SK-N-SH (cell line): Measurements from ENCODE around the gene NPAS1. TPM values are rescaled to one million over a fixed set of nuclear protein-coding genes. Genes with fewer than 3 reads are reported as not detected.

Experiments
- CTCF ChIA-PET: fragments of 300-600, 350-600 bp; formaldehyde crosslinking; extraction: SDS; loops from one replicate; lab custom pipeline; 2021; lab: Yijun Ruan, JAX
- POLR2A ChIA-PET: fragments of 350-600 bp; sonication (Branson Sonifier 250); formaldehyde crosslinking; extraction: SDS; loops from one replicate; lab custom pipeline; 2020; ENCODE audit warnings: antibody characterized with exemption, inconsistent platforms; lab: Yijun Ruan, JAX
- DNase-seq: peaks from one replicate; pipeline ENCODE4 v3.0.0; 2012
- H2AFZ ChIP-seq: fragments of 200-600 bp; sonication (generic); 2 replicates; pipeline ENCODE4 v1.8.1; 2016; ENCODE audit warnings: antibody characterized with exemption, mild to moderate bottlenecking, low read depth
- H3F3A ChIP-seq: fragments of 200-600 bp; sonication (generic); replicated peaks from 2 replicates; pipeline ENCODE3; 2016; ENCODE audit warnings: antibody characterized with exemption, mild to moderate bottlenecking; ENCODE audit not compliant: insufficient read depth
- H3K27ac ChIP-seq, 2 experiments: fragments of 200-500 bp in 1 of 2; fragments of 200-600 bp in 1 of 2; sonication (Bioruptor generic) in 1 of 2; sonication (generic), shearing (Covaris generic) in 1 of 2; 2 replicates each; pipeline versions ENCODE4 v1.5.1 to v1.6.1; 2014 to 2016; ENCODE audit warnings: low read depth in 2 of 2, inconsistent platforms in 1 of 2, low read length in 1 of 2, mild to moderate bottlenecking in 1 of 2, mixed read lengths in 1 of 2
- H3K27me3 ChIP-seq: fragments of 200-600 bp; sonication (generic), shearing (Covaris generic); 2 replicates; pipeline ENCODE4 v1.6.1; 2016; ENCODE audit warnings: mixed run types; ENCODE audit not compliant: insufficient read depth
- H3K36me3 ChIP-seq, 2 experiments: fragments of 200-500 bp in 1 of 2; fragments of 200-600 bp in 1 of 2; sonication (Bioruptor generic) in 1 of 2; sonication (generic) in 1 of 2; replicated peaks in 1 of 2; 2 replicates each; pipeline versions ENCODE3 to v1.5.1; 2014 to 2016; ENCODE audit warnings: low read length in 1 of 2, mild to moderate bottlenecking in 1 of 2; ENCODE audit not compliant: insufficient read depth in 2 of 2, control insufficient read depth in 1 of 2
- H3K4me1 ChIP-seq, 2 experiments: fragments of 200-500 bp in 1 of 2; fragments of 200-600 bp in 1 of 2; sonication (Bioruptor generic) in 1 of 2; sonication (generic), shearing (Covaris generic) in 1 of 2; 2 replicates each; pipeline versions ENCODE4 v1.5.1 to v1.6.1; 2014 to 2016; ENCODE audit warnings: low read depth in 1 of 2, low read length in 1 of 2, mixed run types in 1 of 2; ENCODE audit not compliant: insufficient read depth in 2 of 2, control insufficient read depth in 1 of 2
- H3K4me2 ChIP-seq: fragments of 200-600 bp; sonication (generic), shearing (Covaris generic); 2 replicates; pipeline ENCODE4 v1.6.1; 2017; ENCODE audit warnings: mixed run types
- H3K4me3 ChIP-seq, 2 experiments: fragments of 200-500 bp in 1 of 2; fragments of 200-600 bp in 1 of 2; sonication (Bioruptor generic) in 1 of 2; sonication (generic), shearing (Covaris generic) in 1 of 2; 2 replicates each; pipeline versions ENCODE4 v1.5.1 to v1.8.1; 2014 to 2016; ENCODE audit warnings: low read depth in 2 of 2, inconsistent platforms in 1 of 2, low read length in 1 of 2, mild to moderate bottlenecking in 1 of 2, mixed read lengths in 1 of 2, moderate library complexity in 1 of 2
- H3K79me2 ChIP-seq: fragments of 200-600 bp; sonication (generic); 2 replicates; pipeline ENCODE4 v1.8.1; 2017; ENCODE audit warnings: mild to moderate bottlenecking; ENCODE audit not compliant: insufficient read depth
- H3K9ac ChIP-seq: fragments of 200-600 bp; sonication (generic); 2 replicates; pipeline ENCODE4 v1.6.1; 2017; ENCODE audit warnings: mixed run types
- H3K9me2 ChIP-seq: fragments of 200-600 bp; sonication (generic); 2 replicates; pipeline ENCODE4 v1.6.1; 2017; ENCODE audit warnings: mixed run types
- H3K9me3 ChIP-seq: fragments of 200-600 bp; sonication (generic); 2 replicates; pipeline ENCODE4 v1.6.1; 2017; ENCODE audit warnings: mixed run types, mild to moderate bottlenecking, moderate library complexity
- H4K20me1 ChIP-seq: fragments of 200-600 bp; sonication (generic); 2 replicates; pipeline ENCODE4 v1.6.1; 2017; ENCODE audit warnings: mild to moderate bottlenecking, mixed run types; ENCODE audit not compliant: insufficient read depth
- CHD2 ChIP-seq: fragments of 150-350 bp; IDR thresholded peaks from 2 replicates; pipeline ENCODE4 v1.6.1; 2018; ENCODE audit warnings: low read length; ENCODE audit not compliant: partially characterized antibody
- FOXJ3 ChIP-seq: sonication (generic); formaldehyde crosslinking; IDR thresholded peaks from 2 replicates; pipeline ENCODE4 v1.5.1; 2020; ENCODE audit warnings: mild to moderate bottlenecking, missing genetic modification reagents
- FOXM1 ChIP-seq: IDR thresholded peaks from 2 replicates; pipeline ENCODE4 v1.4.0; 2012; ENCODE audit warnings: low read depth, mild to moderate bottlenecking
- NRF1 ChIP-seq: IDR thresholded peaks from 2 replicates; pipeline ENCODE4 v1.6.1; 2012; ENCODE audit warnings: low read depth, mild to moderate bottlenecking, low read length
- RCOR1 ChIP-seq: fragments of 150-350 bp; IDR thresholded peaks from 2 replicates; pipeline ENCODE4 v1.6.1; 2017; ENCODE audit warnings: antibody characterized with exemption, low read length
- REST ChIP-seq: IDR thresholded peaks from 2 replicates; pipeline ENCODE4 v1.6.1; 2012; ENCODE audit warnings: mild to moderate bottlenecking, low read depth, low read length, moderate library complexity
- RFX5 ChIP-seq: IDR thresholded peaks from 2 replicates; pipeline ENCODE4 v1.6.1; 2012; ENCODE audit warnings: mild to moderate bottlenecking, improper control_type of control experiment, low read length
- SIN3A ChIP-seq: IDR thresholded peaks from 2 replicates; pipeline ENCODE4 v1.6.1; 2012; ENCODE audit warnings: low read depth, mild to moderate bottlenecking, low read length, moderate library complexity, borderline replicate concordance
- TCF12 ChIP-seq: IDR thresholded peaks from 2 replicates; pipeline ENCODE4 v1.4.0; 2012
- ZBTB33 ChIP-seq: IDR thresholded peaks from 2 replicates; pipeline ENCODE4 v1.4.0; 2012; ENCODE audit warnings: low read depth, borderline replicate concordance
- WGBS: methylation state at CpG from one replicate; pipeline ENCODE4 v1.1.6; 2017; ENCODE audit warnings: low lambda C conversion rate; 5-methylcytosine and 5-hydroxymethylcytosine counted together
- polyA plus RNA-seq, 3 experiments: library from polyadenylated mRNA; depleted of rRNA; stranded (reverse); fragments of >200 nt; gene quantifications; 2 replicates each; pipeline ENCODE4 v1.2.3, GENCODE V29; 2012
- TF ChIP-seq, protein P1 (sequence below): fragments of 150-350 bp; IDR thresholded peaks from 2 replicates; pipeline ENCODE4 v1.6.1; 2017; ENCODE audit warnings: antibody characterized with exemption, low read length, low read depth, borderline replicate concordance

Gene NPAS1
- polyA plus RNA-seq, 1 of the 3 experiments (the other 2 are of a cell fraction): 1.1 TPM

DNA sequence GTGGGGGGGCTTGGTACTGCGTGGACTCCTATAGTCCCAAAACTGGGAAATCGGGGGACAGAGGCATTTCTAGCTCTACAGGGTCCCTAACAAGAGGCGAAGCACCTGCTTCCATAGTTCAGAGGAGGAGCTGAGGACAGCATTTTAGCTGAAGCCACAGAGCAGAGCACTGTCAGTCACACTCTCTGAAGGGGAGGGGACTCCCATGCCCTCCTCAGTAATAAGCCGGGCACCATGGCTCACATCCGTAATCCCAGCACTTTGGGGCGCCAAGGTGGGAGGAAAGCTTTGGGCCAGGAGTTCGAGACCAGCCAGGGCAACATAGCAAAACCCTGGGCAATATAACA lies 3.8 kb downstream of the NPAS1 start:
- WGBS: 26% methylated on average over 7 of the region's 7 CpGs
- no peaks in the 10 kb centered on the region for H3K79me2 ChIP-seq
- peaks cover 52% of the 10 kb centered on the region for H3K27me3 ChIP-seq
- DNase-seq: no peak
- no peaks in the 10 kb centered on the region for H3K9me2 ChIP-seq
- H3K4me3 ChIP-seq: peak overlapping the region in 1 of 2 experiments; percentile 3; a peak in 1 of 4 replicates
- H3K4me1 ChIP-seq: peaks cover 3 to 22% of the 10 kb centered on the region in 2 experiments; a peak in 2 of 4 replicates
- H3K36me3 ChIP-seq: no peaks in the 10 kb centered on the region
- peak overlapping the region; percentile 33; the same call in 1 of the 2 replicates for H3K4me2 ChIP-seq
- no peak overlapping the region for H2AFZ ChIP-seq
- POLR2A ChIA-PET: no interaction called here
- H3F3A ChIP-seq: peaks cover 12% of the 10 kb centered on the region
- no peak overlapping the region for H3K9ac ChIP-seq
- no peak for TF ChIP-seq RFX5
- no peak for TF ChIP-seq SIN3A
- TF ChIP-seq FOXM1: no peak
- TF ChIP-seq REST: no peak
- TF ChIP-seq CHD2: no peak
- TF ChIP-seq, protein P1, sequence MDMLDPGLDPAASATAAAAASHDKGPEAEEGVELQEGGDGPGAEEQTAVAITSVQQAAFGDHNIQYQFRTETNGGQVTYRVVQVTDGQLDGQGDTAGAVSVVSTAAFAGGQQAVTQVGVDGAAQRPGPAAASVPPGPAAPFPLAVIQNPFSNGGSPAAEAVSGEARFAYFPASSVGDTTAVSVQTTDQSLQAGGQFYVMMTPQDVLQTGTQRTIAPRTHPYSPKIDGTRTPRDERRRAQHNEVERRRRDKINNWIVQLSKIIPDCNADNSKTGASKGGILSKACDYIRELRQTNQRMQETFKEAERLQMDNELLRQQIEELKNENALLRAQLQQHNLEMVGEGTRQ: no peak
- TF ChIP-seq NRF1: no peak
- no peak for TF ChIP-seq RCOR1
- no peak for TF ChIP-seq FOXJ3
- TF ChIP-seq ZBTB33: no peak
- no peak for TF ChIP-seq TCF12
- TF ChIP-seq, all 33 proteins: peak for 0
- CTCF ChIA-PET: interaction anchor here (1.4 to 10.5 kb wide), 4 partner anchors 10 to 102 kb away, joined by 3 to 98 read pairs (median 26); no protein-coding TSS in a partner anchor
- Histone ChIP-seq H3K9me3 (no peaks in the 10 kb centered on the region), H4K20me1 (peaks cover 5% of the 10 kb centered on the region; the same call in 1 of the 2 replicates), H3K27ac (no peak overlapping the region)
